GM12865 (cell line): Measurements from ENCODE around the gene EHD4.

Experiments used
- DNase-seq: peaks from one replicate; pipeline ENCODE4 v3.0.0; 2010; ENCODE audit warnings: low read depth
- H3K4me3 ChIP-seq: 2 replicates; pipeline ENCODE4 v1.5.1; 2011; ENCODE audit warnings: mild to moderate bottlenecking, low read depth, low read length, control low read depth
- TF ChIP-seq, protein P1 (sequence below): IDR thresholded peaks from 2 replicates; pipeline ENCODE4 v1.5.1; 2011; ENCODE audit warnings: low read length, control low read depth, low read depth, inconsistent platforms; ENCODE audit not compliant: insufficient read depth; ENCODE audit errors: missing control alignments

Gene EHD4

GRCh38 chr15:41865490-41866055 is 106.8 kb downstream of the EHD4 start:
- TF ChIP-seq, protein P1, sequence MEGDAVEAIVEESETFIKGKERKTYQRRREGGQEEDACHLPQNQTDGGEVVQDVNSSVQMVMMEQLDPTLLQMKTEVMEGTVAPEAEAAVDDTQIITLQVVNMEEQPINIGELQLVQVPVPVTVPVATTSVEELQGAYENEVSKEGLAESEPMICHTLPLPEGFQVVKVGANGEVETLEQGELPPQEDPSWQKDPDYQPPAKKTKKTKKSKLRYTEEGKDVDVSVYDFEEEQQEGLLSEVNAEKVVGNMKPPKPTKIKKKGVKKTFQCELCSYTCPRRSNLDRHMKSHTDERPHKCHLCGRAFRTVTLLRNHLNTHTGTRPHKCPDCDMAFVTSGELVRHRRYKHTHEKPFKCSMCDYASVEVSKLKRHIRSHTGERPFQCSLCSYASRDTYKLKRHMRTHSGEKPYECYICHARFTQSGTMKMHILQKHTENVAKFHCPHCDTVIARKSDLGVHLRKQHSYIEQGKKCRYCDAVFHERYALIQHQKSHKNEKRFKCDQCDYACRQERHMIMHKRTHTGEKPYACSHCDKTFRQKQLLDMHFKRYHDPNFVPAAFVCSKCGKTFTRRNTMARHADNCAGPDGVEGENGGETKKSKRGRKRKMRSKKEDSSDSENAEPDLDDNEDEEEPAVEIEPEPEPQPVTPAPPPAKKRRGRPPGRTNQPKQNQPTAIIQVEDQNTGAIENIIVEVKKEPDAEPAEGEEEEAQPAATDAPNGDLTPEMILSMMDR: no peak
- H3K4me3 ChIP-seq: no peak overlapping the region
- no peak for DNase-seq

DNA sequence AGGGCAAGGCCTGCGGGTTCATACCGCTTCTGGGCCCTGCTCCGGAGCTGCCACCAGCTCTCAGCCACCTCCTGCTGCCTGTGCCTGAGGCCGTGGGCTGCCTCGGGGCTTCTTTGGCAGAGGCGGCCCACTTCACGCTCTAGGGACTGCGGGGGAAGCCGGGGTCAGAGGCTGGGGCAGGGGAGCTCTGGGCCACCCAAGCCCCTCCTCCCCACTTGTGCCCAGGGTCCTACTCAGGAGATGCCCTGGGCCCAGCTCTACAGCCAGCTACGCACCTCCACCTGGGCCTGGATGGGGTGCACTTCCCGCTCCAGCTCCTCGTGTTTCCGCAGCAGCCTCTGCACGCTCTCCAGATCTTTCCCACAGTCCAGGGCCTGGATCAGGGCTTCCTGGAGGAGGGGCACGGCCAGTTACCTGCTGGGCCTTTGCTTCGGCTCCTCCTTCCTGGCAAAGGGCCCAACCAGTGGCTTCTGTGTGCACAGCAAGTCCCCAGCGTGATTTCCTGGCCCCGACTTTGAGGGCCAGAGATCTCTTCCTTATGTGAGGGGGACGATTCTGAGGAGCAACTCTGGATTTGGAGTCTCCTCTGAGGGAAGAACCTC is 109.7 kb downstream of the EHD4 start:
- no peak overlapping the region for H3K4me3 ChIP-seq
- no peak for DNase-seq
- TF ChIP-seq, protein P1: no peak

GRCh38 chr15:41861736-41862356 is 110.5 kb downstream of the EHD4 start:
- TF ChIP-seq, protein P1: no peak
- no peak for DNase-seq
- no peak overlapping the region for H3K4me3 ChIP-seq

DNA sequence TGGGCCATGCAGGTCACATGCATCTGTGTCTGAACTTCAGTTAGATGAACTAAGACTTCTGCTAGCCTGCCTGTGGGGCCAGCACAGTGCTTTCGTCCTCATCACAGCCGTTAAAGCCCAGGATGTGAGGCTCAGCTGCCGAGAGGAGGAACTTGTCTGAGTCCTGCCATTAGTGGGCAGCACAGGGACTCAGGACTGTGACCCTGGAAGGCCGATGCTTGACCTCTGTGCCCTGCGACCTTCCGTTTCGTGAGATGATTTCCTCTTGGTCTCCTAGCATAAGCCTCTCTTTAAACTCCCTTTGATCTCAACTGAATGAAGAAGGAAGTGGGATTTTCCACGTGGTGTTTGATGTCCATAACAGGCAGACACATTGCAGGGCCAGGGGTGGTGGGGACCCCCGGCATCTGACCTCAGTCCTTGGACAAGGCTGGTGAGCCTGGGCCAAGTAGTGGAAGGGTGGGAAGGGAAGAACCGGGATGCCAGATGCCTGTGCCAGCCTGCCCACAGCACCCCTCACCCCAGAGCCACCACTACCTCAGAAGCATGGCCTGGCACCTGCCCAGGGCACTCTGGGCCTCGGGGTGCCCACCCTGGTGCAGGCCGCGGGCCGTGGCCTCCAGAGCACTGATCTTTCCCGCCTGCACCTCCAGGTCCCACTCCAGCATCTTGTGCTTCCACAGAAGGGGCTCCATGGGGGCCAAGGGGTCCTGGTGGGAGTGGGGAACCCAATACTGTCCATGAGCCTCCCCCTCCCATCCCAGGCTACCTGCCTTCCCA is 112.1 kb downstream of the EHD4 start:
- H3K4me3 ChIP-seq: no peak overlapping the region
- peak; percentile 14 for DNase-seq
- TF ChIP-seq, protein P1: no peak

GRCh38 chr15:41858756-41859155 is 113.6 kb downstream of the EHD4 start:
- no peak for DNase-seq
- no peak overlapping the region for H3K4me3 ChIP-seq
- TF ChIP-seq, protein P1: no peak

DNA sequence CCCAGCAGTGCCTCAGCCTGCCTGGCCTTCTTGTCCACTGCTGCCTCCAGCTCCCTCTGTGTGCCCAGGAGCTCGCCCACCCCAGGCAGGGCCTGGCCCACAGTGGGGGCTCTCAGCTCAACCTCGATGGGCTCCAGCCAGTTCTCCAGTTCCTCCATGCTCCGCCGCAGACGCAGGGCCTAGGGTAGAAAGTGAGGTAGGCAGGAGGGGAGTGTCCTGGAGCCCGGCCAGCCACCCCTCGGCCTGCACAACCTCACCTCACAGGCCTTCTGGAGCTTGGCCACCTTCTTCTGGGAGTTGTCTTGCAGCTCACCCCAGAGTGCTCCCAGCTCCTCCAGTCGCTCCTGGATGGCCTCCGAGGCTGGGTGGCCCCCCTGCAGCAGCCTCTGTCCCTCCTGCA is 115.0 kb downstream of the EHD4 start:
- TF ChIP-seq, protein P1: no peak
- no peak for DNase-seq
- no peak overlapping the region for H3K4me3 ChIP-seq
